Liver (tissue), 9 donors: ENCODE measurements around the gene TTC34. TPM values are rescaled to one million over a fixed set of nuclear protein-coding genes. Genes with fewer than 3 reads are reported as not detected.

Experiments used
- DNase-seq: peaks from one replicate; pipeline ENCODE4 v3.0.0-alpha.2; 2017; ENCODE audit warnings: low spot score
- H3K27ac ChIP-seq, 2 donors: one replicate each; pipeline ENCODE4 v1.7.0; 2013; ENCODE audit warnings: inconsistent platforms in 2 of 2, low read length in 2 of 2, control low read depth in 1 of 2, low read depth in 1 of 2, mild to moderate bottlenecking in 1 of 2
- H3K27me3 ChIP-seq, 4 donors: one replicate each; pipeline versions ENCODE4 v1.6.1 to v1.7.0; 2013; ENCODE audit warnings: low read length in 3 of 4, inconsistent platforms in 1 of 4, mild to moderate bottlenecking in 1 of 4, moderate library complexity in 1 of 4; ENCODE audit not compliant: control insufficient read depth in 4 of 4, insufficient read depth in 4 of 4
- H3K36me3 ChIP-seq, 4 donors: one replicate each; pipeline versions ENCODE4 v1.6.1 to v1.7.0; 2013; ENCODE audit warnings: low read length in 3 of 4, mild to moderate bottlenecking in 3 of 4, low read depth in 1 of 4, moderate library complexity in 1 of 4; ENCODE audit not compliant: control insufficient read depth in 4 of 4, insufficient read depth in 3 of 4
- H3K4me1 ChIP-seq, 4 donors: one replicate each; pipeline versions ENCODE4 v1.6.1 to v1.7.0; 2013; ENCODE audit warnings: low read length in 3 of 4, mild to moderate bottlenecking in 3 of 4, moderate library complexity in 1 of 4; ENCODE audit not compliant: control insufficient read depth in 4 of 4, insufficient read depth in 4 of 4
- H3K4me3 ChIP-seq, 3 donors: one replicate each; pipeline versions ENCODE4 v1.6.1 to v1.7.0; 2013; ENCODE audit warnings: low read length in 3 of 3, control low read depth in 1 of 3, low read depth in 1 of 3, mild to moderate bottlenecking in 1 of 3
- H3K9ac ChIP-seq, 2 donors: one replicate each; pipeline ENCODE4 v1.7.0; 2013; ENCODE audit warnings: low read length in 2 of 2, mild to moderate bottlenecking in 2 of 2, moderate library complexity in 2 of 2, control low read depth in 1 of 2, low read depth in 1 of 2
- H3K9me3 ChIP-seq, 4 donors: one replicate each; pipeline versions ENCODE4 v1.6.1 to v1.7.0; 2013; ENCODE audit warnings: low read length in 3 of 4; ENCODE audit not compliant: control insufficient read depth in 4 of 4
- EGR1 ChIP-seq, 2 donors: IDR thresholded peaks; 2 replicates each; pipeline ENCODE4 v1.6.1; 2016 to 2018; ENCODE audit warnings: antibody characterized with exemption in 2 of 2, low read depth in 2 of 2
- FOXA1 ChIP-seq: IDR thresholded peaks from 2 replicates; pipeline ENCODE4 v1.6.1; 2016; ENCODE audit warnings: antibody characterized with exemption
- GABPA ChIP-seq, 2 donors: IDR thresholded peaks in 1 of 2; conservative IDR thresholded peaks in 1 of 2; 2 replicates each; pipeline ENCODE4 v1.6.1; 2016; ENCODE audit warnings: antibody characterized with exemption in 2 of 2, mild to moderate bottlenecking in 1 of 2, moderate library complexity in 1 of 2
- HNF4A ChIP-seq, 2 donors: conservative IDR thresholded peaks; 2 replicates each; pipeline ENCODE4 v1.6.1; 2016; ENCODE audit warnings: antibody characterized with exemption in 2 of 2, mild to moderate bottlenecking in 2 of 2
- HNF4G ChIP-seq: IDR thresholded peaks from 2 replicates; pipeline ENCODE4 v1.6.1; 2016; ENCODE audit warnings: antibody characterized with exemption
- JUND ChIP-seq, 2 donors: IDR thresholded peaks; 2 replicates each; pipeline ENCODE4 v1.6.1; 2016; ENCODE audit warnings: antibody characterized with exemption in 2 of 2
- SP1 ChIP-seq: IDR thresholded peaks from 2 replicates; pipeline ENCODE4 v1.6.1; 2018; ENCODE audit warnings: antibody characterized with exemption, mild to moderate bottlenecking
- YY1 ChIP-seq: IDR thresholded peaks from 2 replicates; pipeline ENCODE4 v1.6.1; 2016; ENCODE audit warnings: antibody characterized with exemption, mild to moderate bottlenecking
- ZBTB33 ChIP-seq: IDR thresholded peaks from 2 replicates; pipeline ENCODE4 v1.6.1; 2016; ENCODE audit warnings: antibody characterized with exemption
- WGBS: extraction: QIAGEN DNeasy Blood & Tissue Kit; methylation state at CpG from one replicate; pipeline ENCODE4 v1.1.7; 2013; 5-methylcytosine and 5-hydroxymethylcytosine counted together
- polyA plus RNA-seq, 2 donors: library from polyadenylated mRNA; stranded (reverse) in 1 of 2; unstranded in 1 of 2; fragments of 200-250 nt in 1 of 2; fragments of >200 nt in 1 of 2; fragmentation: Nextera tagmentation in 1 of 2; extraction: Ambion mirVana in 1 of 2; gene quantifications; one replicate each; pipeline versions ENCODE4 v1.2.1 to v1.2.3, GENCODE V29; 2013 to 2015
- total RNA-seq, 2 donors: library from RNA; depleted of rRNA; stranded (reverse); fragments of >200 nt; gene quantifications; one replicate each; pipeline ENCODE4 v1.2.3, GENCODE V29; 2014
- TF ChIP-seq, protein P1 (sequence below): IDR thresholded peaks from 2 replicates; pipeline ENCODE4 v1.6.1; 2016; ENCODE audit warnings: antibody characterized with exemption, mild to moderate bottlenecking
- TF ChIP-seq, protein P2 (sequence below): IDR thresholded peaks from 2 replicates; pipeline ENCODE4 v1.6.1; 2016; ENCODE audit warnings: antibody characterized with exemption
- TF ChIP-seq, protein P3 (sequence below): IDR thresholded peaks from 2 replicates; pipeline ENCODE4 v1.6.1; 2016; ENCODE audit warnings: antibody characterized with exemption
- donor health status: healthy.
- donor health status: healthy.
- donor health status: healthy.
- donor health status: healthy.
- donor health status: healthy.

Gene TTC34
- total and polyA plus RNA-seq, 4 donors: 0.01 to 0.25 (median 0.08) TPM; not detected in 1

DNA sequence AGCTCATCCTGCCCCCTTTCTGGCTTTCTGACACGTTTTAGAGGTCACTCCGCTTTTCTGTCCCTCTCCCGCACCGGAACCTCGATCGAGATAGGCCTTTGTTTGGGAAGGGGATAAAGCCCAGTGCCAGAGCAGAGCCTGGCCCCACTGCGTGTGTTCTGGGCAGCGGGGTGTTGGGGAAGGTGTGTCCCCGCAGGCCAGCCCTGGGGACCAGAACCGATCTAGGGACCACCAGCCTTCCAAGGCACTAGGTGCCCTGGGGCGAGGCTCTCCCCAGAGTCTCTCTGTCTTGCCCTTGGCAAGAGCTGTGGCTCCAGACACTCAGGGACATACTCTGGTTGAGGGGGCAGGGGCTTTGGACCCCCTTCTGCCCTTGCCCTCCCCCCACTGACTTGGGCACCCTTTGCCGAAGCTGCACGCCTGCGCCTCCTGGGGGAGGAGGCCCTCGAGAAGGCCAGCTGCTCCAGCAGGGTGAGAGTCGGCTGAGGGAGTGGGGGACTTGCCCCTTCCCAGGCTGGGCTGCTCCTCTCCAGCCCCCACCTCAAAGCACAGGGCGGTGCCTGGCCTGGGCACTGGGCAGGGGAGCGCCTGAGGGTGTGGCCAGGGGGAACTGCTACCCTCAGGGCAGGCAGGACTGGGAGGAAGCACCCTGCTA is 198.5 kb downstream of the TTC34 start:
- no peaks in the 10 kb centered on the region for H3K4me1 ChIP-seq
- DNase-seq: no peak
- H3K9ac ChIP-seq: no peak overlapping the region
- H3K27ac ChIP-seq: no peak overlapping the region
- no peaks in the 10 kb centered on the region for H3K9me3 ChIP-seq
- H3K27me3 ChIP-seq: no peaks in the 10 kb centered on the region
- H3K36me3 ChIP-seq: no peaks in the 10 kb centered on the region
- TF ChIP-seq FOXA1 (no peak), ZBTB33 (no peak)
- no peak overlapping the region for H3K4me3 ChIP-seq
- 78% methylated on average over 18 of the region's 18 CpGs for WGBS

DNA sequence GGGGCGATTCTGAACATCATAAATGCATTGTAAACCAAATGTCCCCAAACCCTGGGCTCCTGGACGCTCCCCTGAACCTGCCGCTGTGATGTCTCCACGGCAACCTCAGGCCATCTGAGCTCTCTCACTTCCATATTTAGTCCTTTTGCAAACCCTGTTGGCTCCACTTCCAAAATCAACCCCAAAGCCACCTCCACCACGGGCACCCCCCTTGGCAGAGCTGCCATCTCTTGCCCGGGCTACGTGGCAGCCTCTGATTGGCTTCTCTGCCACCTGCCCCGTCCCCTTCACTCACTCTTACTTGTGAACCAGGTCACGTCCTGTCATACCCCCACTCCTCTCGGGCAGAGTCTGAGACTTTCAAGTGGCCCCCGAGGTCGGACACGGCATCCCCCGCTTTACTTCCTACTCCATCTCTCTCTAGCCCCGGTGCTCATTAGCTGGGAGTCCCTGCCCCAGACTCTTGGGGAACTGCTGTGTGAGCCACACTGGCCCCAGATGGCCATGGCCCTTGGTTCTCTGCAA is 199.1 kb downstream of the TTC34 start:
- no peak overlapping the region for H3K27ac ChIP-seq
- no peaks in the 10 kb centered on the region for H3K27me3 ChIP-seq
- DNase-seq: no peak
- H3K4me3 ChIP-seq: no peak overlapping the region
- no peaks in the 10 kb centered on the region for H3K9me3 ChIP-seq
- WGBS: 76% methylated on average over 15 of the region's 15 CpGs
- H3K36me3 ChIP-seq: no peaks in the 10 kb centered on the region
- TF ChIP-seq, protein P1, sequence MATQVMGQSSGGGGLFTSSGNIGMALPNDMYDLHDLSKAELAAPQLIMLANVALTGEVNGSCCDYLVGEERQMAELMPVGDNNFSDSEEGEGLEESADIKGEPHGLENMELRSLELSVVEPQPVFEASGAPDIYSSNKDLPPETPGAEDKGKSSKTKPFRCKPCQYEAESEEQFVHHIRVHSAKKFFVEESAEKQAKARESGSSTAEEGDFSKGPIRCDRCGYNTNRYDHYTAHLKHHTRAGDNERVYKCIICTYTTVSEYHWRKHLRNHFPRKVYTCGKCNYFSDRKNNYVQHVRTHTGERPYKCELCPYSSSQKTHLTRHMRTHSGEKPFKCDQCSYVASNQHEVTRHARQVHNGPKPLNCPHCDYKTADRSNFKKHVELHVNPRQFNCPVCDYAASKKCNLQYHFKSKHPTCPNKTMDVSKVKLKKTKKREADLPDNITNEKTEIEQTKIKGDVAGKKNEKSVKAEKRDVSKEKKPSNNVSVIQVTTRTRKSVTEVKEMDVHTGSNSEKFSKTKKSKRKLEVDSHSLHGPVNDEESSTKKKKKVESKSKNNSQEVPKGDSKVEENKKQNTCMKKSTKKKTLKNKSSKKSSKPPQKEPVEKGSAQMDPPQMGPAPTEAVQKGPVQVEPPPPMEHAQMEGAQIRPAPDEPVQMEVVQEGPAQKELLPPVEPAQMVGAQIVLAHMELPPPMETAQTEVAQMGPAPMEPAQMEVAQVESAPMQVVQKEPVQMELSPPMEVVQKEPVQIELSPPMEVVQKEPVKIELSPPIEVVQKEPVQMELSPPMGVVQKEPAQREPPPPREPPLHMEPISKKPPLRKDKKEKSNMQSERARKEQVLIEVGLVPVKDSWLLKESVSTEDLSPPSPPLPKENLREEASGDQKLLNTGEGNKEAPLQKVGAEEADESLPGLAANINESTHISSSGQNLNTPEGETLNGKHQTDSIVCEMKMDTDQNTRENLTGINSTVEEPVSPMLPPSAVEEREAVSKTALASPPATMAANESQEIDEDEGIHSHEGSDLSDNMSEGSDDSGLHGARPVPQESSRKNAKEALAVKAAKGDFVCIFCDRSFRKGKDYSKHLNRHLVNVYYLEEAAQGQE: no peak
- TF ChIP-seq YY1 (no peak), ZBTB33 (no peak), FOXA1 (no peak), GABPA (IDR thresholded peaks at IDR 0.05 in 1 of 2, conservative IDR thresholded peaks at IDR 0.05 in 1 of 2) (no peak), EGR1 (IDR thresholded peaks at IDR 0.05; ENCODE audit: low read depth in 2 of 2) (no peak), HNF4G (no peak), JUND (IDR thresholded peaks at IDR 0.05) (no peak), HNF4A (conservative IDR thresholded peaks at IDR 0.05) (no peak), SP1 (no peak)
- TF ChIP-seq, protein P2, sequence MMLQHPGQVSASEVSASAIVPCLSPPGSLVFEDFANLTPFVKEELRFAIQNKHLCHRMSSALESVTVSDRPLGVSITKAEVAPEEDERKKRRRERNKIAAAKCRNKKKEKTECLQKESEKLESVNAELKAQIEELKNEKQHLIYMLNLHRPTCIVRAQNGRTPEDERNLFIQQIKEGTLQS: no peak
- TF ChIP-seq, protein P3, sequence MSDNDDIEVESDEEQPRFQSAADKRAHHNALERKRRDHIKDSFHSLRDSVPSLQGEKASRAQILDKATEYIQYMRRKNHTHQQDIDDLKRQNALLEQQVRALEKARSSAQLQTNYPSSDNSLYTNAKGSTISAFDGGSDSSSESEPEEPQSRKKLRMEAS: no peak
- H3K4me1 ChIP-seq: no peaks in the 10 kb centered on the region
- H3K9ac ChIP-seq: no peak overlapping the region
